Fibroblast of lung (primary cell): Measurements from ENCODE around the gene TMEM201. TPM values are rescaled to one million over a fixed set of nuclear protein-coding genes. Genes with fewer than 3 reads are reported as not detected.

ENCODE experiments used
- DNase-seq, 2 donors: peaks; one replicate each; pipeline versions ENCODE4 v3.0.0 to v3.0.0-alpha.2; 2010; ENCODE audit warnings: low read depth in 2 of 2
- H2AFZ ChIP-seq: 2 replicates; pipeline ENCODE4 v1.5.1; 2012; ENCODE audit warnings: low read length, control low read depth, inconsistent platforms
- H3K27ac ChIP-seq: 2 replicates; pipeline ENCODE4 v1.5.1; 2011; ENCODE audit warnings: low read length, control low read depth; ENCODE audit not compliant: insufficient read depth
- H3K27me3 ChIP-seq: 2 replicates; pipeline ENCODE4 v1.5.1; 2011; ENCODE audit warnings: mild to moderate bottlenecking, low read length; ENCODE audit not compliant: control insufficient read depth, insufficient read depth
- H3K36me3 ChIP-seq: 2 replicates; pipeline ENCODE4 v1.5.1; 2011; ENCODE audit warnings: low read length; ENCODE audit not compliant: control insufficient read depth, insufficient read depth
- H3K4me1 ChIP-seq: 2 replicates; pipeline ENCODE4 v1.5.1; 2011; ENCODE audit warnings: low read length; ENCODE audit not compliant: control insufficient read depth, insufficient read depth; ENCODE audit errors: extremely low read depth
- H3K4me2 ChIP-seq: 2 replicates; pipeline ENCODE4 v1.5.1; 2011; ENCODE audit warnings: low read length, control low read depth; ENCODE audit not compliant: insufficient read depth; ENCODE audit errors: extremely low read depth
- H3K4me3 ChIP-seq, 4 experiments: fragments of 200-600 bp in 1 of 4; sonication (generic) in 1 of 4; replicated peaks in 1 of 4; 2 replicates each; pipeline ENCODE4 v1.5.1; 2011 to 2016; ENCODE audit warnings: low read length in 4 of 4, low read depth in 3 of 4, mild to moderate bottlenecking in 3 of 4, control low read depth in 2 of 4, inconsistent platforms in 1 of 4, mixed read lengths in 1 of 4; ENCODE audit not compliant: insufficient read depth in 1 of 4; ENCODE audit errors: control extremely low read depth in 1 of 4
- H3K79me2 ChIP-seq: 2 replicates; pipeline ENCODE4 v1.5.1; 2012; ENCODE audit warnings: mild to moderate bottlenecking, low read length, inconsistent platforms; ENCODE audit not compliant: control insufficient read depth, insufficient read depth
- H3K9ac ChIP-seq: 2 replicates; pipeline ENCODE4 v1.5.1; 2011; ENCODE audit warnings: mild to moderate bottlenecking, low read length, control low read depth; ENCODE audit not compliant: insufficient read depth
- H3K9me3 ChIP-seq: 2 replicates; pipeline ENCODE4 v1.5.1; 2012; ENCODE audit warnings: low read depth, low read length; ENCODE audit not compliant: control insufficient read depth, insufficient read depth
- H4K20me1 ChIP-seq: 2 replicates; pipeline ENCODE4 v1.5.1; 2011; ENCODE audit warnings: low read length; ENCODE audit not compliant: control insufficient read depth, insufficient read depth; ENCODE audit errors: extremely low read depth
- CTCF ChIP-seq, 2 donors: IDR thresholded peaks in 1 of 2; conservative IDR thresholded peaks in 1 of 2; 1 replicate in 1 of 2; 2 replicates in 1 of 2; pipeline ENCODE4 v1.5.1; 2011 to 2012; ENCODE audit warnings: low read length in 2 of 2, control low read depth in 1 of 2, inconsistent platforms in 1 of 2, low read depth in 1 of 2, mild to moderate bottlenecking in 1 of 2
- EZH2 ChIP-seq: IDR thresholded peaks from 2 replicates; pipeline ENCODE4 v1.5.1; 2012; ENCODE audit warnings: low read length, control low read depth, mild to moderate bottlenecking; ENCODE audit errors: missing control alignments
- polyA plus RNA-seq, 2 donors: library from polyadenylated mRNA; depleted of rRNA in 1 of 2; stranded (reverse) in 1 of 2; unstranded in 1 of 2; fragments of >200 nt; gene quantifications; 2 replicates each; pipeline ENCODE4 v1.2.1, GENCODE V29; 2011 to 2012; ENCODE audit warnings: missing spikeins in 1 of 2
- total RNA-seq: library from RNA; depleted of rRNA; stranded (reverse); fragments of >200 nt; gene quantifications from 2 replicates; pipeline ENCODE4 v1.2.1, GENCODE V29; 2014

Gene TMEM201
- total and polyA plus RNA-seq, 2 donors (not counting 1 experiment from before 2014, with no cell fraction given): 1.7 to 2.8 TPM

GRCh38 chr1:9654834-9655723 lies 66.4 kb downstream of the TMEM201 start:
- no peaks in the 10 kb centered on the region for H3K79me2 ChIP-seq
- TF ChIP-seq EZH2 (no peak), CTCF (conservative IDR thresholded peaks at IDR 0.05 in 1 of 2, IDR thresholded peaks at IDR 0.05 in 1 of 2; ENCODE audit: low read depth in 1 of 2, low read length in 2 of 2) (no peak)
- no peak for DNase-seq
- no peak overlapping the region for H3K4me2 ChIP-seq
- H3K27me3 ChIP-seq: peaks cover 29% of the 10 kb centered on the region
- H4K20me1 ChIP-seq: no peaks in the 10 kb centered on the region
- H3K9ac ChIP-seq: no peak overlapping the region
- H2AFZ ChIP-seq: no peak overlapping the region
- no peak overlapping the region for H3K27ac ChIP-seq
- H3K9me3 ChIP-seq: no peaks in the 10 kb centered on the region
- no peaks in the 10 kb centered on the region for H3K36me3 ChIP-seq
- no peak overlapping the region for H3K4me3 ChIP-seq
- H3K4me1 ChIP-seq: no peaks in the 10 kb centered on the region

- no peaks in the 10 kb centered on the region for H3K79me2 ChIP-seq
- no peak overlapping the region for H3K27ac ChIP-seq
- H3K9me3 ChIP-seq: no peaks in the 10 kb centered on the region
- H4K20me1 ChIP-seq: no peaks in the 10 kb centered on the region
- DNase-seq: no peak
- H3K4me2 ChIP-seq: no peak overlapping the region
- H3K4me3 ChIP-seq: no peak overlapping the region
- no peaks in the 10 kb centered on the region for H3K4me1 ChIP-seq
- H3K27me3 ChIP-seq: peaks cover 25% of the 10 kb centered on the region
- no peak overlapping the region for H3K9ac ChIP-seq
- no peak overlapping the region for H2AFZ ChIP-seq
- TF ChIP-seq CTCF (conservative IDR thresholded peaks at IDR 0.05 in 1 of 2, IDR thresholded peaks at IDR 0.05 in 1 of 2; ENCODE audit: low read depth in 1 of 2, low read length in 2 of 2) (no peak), EZH2 (no peak)
- no peaks in the 10 kb centered on the region for H3K36me3 ChIP-seq
These were observed 67.1 kb downstream of the TMEM201 start for GRCh38 chr1:9655836-9656235.

- no peak for TF ChIP-seq EZH2
- TF ChIP-seq CTCF (conservative IDR thresholded peaks at IDR 0.05 in 1 of 2, IDR thresholded peaks at IDR 0.05 in 1 of 2; ENCODE audit: low read depth in 1 of 2, low read length in 2 of 2): no peak
- H3K4me3 ChIP-seq: no peak overlapping the region
These were observed 68.9 kb downstream of the TMEM201 start for GRCh38 chr1:9657521-9658032.

More at GRCh38 chr1:9657521-9658032, 68.9 kb downstream of the TMEM201 start:
- peaks cover 18% of the 10 kb centered on the region for H3K27me3 ChIP-seq
- no peaks in the 10 kb centered on the region for H3K79me2 ChIP-seq
- no peaks in the 10 kb centered on the region for H3K36me3 ChIP-seq
- H2AFZ ChIP-seq: no peak overlapping the region
- no peak overlapping the region for H3K4me2 ChIP-seq
- H3K9me3 ChIP-seq: no peaks in the 10 kb centered on the region
- DNase-seq: no peak
- H3K4me1 ChIP-seq: no peaks in the 10 kb centered on the region
- no peak overlapping the region for H3K9ac ChIP-seq
- H3K27ac ChIP-seq: no peak overlapping the region
- no peaks in the 10 kb centered on the region for H4K20me1 ChIP-seq
